NCI-H146 treated with DMSO at 0.1 percent for 48 hours (cell line): ENCODE data around the gene SETDB1.

Experiments used
- DNase-seq: peaks from one replicate; lab custom pipeline; 2025; ENCODE audit not compliant: unreplicated experiment; lab: John Stamatoyannopoulos, UW

SETDB1 gene

GRCh38 chr1:150974580-150975478 is 48.7 kb downstream of the SETDB1 start, which contains the start of gene CERS2:
CERS2 (minus strand) TSS chr1:150974835; CDS start chr1:150969090, 5,745 bp downstream.
- peak; percentile 27 for DNase-seq

GRCh38 chr1:150976401-150976821 is 50.2 kb downstream of the SETDB1 start:
- DNase-seq: no peak

- no peak for DNase-seq
Observed at GRCh38 chr1:150976879-150977694, 50.9 kb downstream of the SETDB1 start.

- peak; percentile 69 for DNase-seq
Observed at GRCh38 chr1:150979092-150980056, 53.2 kb downstream of the SETDB1 start.

- DNase-seq: peak; percentile 89
Observed at GRCh38 chr1:150981177-150981804, 55.1 kb downstream of the SETDB1 start.

- DNase-seq: peak; percentile 41
Observed at GRCh38 chr1:150981805-150982712, 55.9 kb downstream of the SETDB1 start, which contains the start of gene ANXA9. ANXA9 (plus strand) TSS chr1:150982292; CDS start chr1:150983106, 814 bp downstream.

GRCh38 chr1:150985179-150985825 is 59.1 kb downstream of the SETDB1 start:
- no peak for DNase-seq

- DNase-seq: no peak
Observed at GRCh38 chr1:150987924-150988323, 61.8 kb downstream of the SETDB1 start.

GRCh38 chr1:150992626-150993025 is 66.5 kb downstream of the SETDB1 start:
- DNase-seq: no peak

GRCh38 chr1:150994248-150994647 is 68.1 kb downstream of the SETDB1 start:
- no peak for DNase-seq

- no peak for DNase-seq
Observed at GRCh38 chr1:150995460-150995859, 69.3 kb downstream of the SETDB1 start.

- DNase-seq: no peak
Observed at GRCh38 chr1:150995896-150996295, 69.7 kb downstream of the SETDB1 start.

- DNase-seq: no peak
Observed at GRCh38 chr1:150997126-150997872, 71.1 kb downstream of the SETDB1 start.

- DNase-seq: no peak
Observed at GRCh38 chr1:150997949-150998348, 71.8 kb downstream of the SETDB1 start.

GRCh38 chr1:150999051-150999674 is 73.0 kb downstream of the SETDB1 start:
- DNase-seq: no peak

GRCh38 chr1:150999926-151000325 is 73.8 kb downstream of the SETDB1 start:
- DNase-seq: no peak

- no peak for DNase-seq
Observed at GRCh38 chr1:151000408-151000807, 74.2 kb downstream of the SETDB1 start.
